GM20431 (cell line): ENCODE measurements around the gene MINK1.
"Not testable (repeated sequence)": the region's sequence is repeated elsewhere in the genome, so short reads cannot be mapped to it uniquely, and the experiment has no call there.

Source experiments
- in situ Hi-C: fragments of 300-500 bp; cut with MseI, MboI; formaldehyde crosslinking; loops from one replicate; pipeline ENCODE4 v1.15.0; 2020; ENCODE audit warnings: low sequenced_read_pairs; ENCODE audit not compliant: unreplicated experiment

MINK1 gene

DNA sequence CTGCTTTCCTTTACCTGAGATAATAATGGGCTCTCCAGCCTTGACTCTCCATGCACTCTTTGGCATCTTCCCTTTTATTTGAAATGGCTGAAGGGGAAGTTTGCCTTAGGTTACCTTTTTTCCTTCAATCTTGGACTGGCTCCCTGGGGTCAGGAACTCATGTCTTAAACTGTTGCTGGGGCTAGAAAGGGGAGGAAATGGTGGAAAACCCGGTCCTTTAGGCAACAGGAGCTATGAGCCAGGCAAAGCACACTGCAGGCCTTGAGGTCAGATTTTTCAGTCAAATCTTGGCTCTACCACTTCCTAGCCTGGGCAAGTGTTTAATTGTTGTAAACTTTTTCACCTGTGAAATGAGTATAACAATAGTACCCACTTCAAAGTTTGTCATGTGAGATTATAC lies 30.2 kb downstream of the MINK1 start:
- in situ Hi-C loops = no loop called here

DNA sequence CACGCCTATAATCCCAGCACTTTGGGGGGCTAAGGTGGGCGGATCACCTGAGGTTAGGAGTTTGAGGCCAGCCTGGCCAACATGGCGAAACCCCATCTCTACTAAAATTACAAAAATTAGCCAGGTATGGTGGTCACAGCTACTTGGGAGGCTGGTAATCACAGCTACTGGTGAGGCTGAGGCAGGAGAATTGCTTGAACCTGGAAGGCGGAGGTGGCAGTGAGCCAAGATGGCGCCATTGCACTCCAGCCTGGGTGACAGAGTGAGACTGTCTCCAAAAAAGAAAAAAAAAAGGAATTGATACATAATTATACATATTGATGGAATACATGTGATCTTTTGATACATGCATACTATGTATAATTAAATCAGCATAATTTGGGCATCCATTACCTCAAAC lies 34.4 kb downstream of the MINK1 start:
- in situ Hi-C loops = not testable (repeated sequence)

DNA sequence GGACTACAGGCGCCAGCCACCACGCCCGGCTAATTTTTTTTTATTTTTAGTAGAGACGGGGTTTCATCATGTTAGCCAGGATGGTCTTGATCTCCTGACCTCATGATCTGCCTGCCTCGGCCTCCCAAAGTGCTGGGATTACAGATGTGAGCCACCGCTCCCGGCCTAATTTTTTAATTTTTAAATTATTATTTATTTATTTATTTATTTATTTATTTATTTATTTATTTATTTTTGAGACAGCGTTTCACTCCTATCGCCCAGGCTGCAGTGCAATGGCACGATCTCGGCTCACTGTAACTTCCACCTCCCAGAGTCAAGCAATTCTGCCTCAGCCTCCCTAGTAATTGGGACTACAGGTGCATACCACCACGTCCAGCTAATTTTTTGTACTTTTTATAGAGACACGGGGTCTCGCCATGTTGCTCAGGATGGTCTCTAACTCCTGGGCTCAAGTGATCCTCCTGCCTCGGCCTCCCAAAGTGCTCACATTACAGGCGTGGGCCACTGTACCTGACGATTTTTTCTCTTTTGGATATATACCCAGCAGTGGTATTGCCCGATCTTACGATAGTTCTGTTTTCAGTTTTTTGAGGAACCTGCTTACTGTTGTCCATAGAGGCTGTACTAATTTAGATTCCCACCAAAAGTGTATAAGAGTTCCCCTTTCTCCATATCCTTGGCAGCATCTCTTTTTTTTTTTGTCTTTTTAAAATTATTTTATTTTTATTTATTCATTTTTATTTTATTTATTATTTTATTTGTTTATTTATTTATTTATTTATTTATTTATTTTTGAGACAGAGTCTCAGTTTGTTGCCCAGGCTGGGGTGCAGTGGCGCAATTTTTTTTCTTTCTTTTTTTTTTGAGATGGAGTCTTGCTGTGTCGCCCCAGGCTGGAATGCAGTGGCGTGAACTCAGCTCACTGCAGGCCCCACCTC lies 36.2 kb downstream of the MINK1 start:
- in situ Hi-C loops = not testable (repeated sequence)

DNA sequence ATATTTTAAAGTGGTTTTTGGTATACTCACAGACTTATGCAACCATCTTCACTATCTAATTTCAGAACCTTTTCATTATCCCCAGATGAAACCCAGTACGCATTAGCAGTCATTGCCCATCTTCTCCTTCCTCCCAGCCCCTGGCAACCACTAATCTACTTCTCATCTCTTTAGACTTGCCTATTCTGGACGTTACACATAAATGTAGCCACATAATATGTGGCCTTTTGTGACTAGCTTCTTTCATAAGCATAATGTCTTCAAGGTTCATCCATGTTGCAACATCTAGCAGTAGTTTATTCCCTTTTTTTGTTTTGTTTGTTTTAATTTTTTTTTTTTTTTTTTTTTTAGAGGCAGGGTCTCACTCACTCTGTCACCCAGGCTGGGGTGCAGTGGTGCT lies 37.7 kb downstream of the MINK1 start:
- in situ Hi-C loops = no loop called here

DNA sequence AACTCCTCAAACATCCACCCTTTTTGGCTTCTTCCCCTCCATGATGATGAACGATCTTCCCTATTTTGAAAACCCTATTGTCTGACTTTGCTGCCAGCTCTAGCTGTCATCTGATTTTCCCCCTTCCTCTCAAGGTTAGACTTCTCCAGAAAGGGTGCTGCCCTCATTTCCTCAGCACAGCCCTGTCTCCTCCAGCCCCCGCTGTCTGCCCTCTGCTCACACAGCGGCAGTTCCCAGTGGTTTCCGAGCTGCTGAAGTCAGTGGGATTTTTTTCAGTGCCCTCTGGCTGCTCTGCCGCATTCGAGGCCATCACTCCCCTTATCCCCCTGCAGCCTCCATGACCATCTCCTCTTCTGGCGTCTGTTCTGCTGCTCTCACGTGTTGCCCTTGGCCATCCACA lies 39.6 kb downstream of the MINK1 start:
- in situ Hi-C loops = no loop called here

DNA sequence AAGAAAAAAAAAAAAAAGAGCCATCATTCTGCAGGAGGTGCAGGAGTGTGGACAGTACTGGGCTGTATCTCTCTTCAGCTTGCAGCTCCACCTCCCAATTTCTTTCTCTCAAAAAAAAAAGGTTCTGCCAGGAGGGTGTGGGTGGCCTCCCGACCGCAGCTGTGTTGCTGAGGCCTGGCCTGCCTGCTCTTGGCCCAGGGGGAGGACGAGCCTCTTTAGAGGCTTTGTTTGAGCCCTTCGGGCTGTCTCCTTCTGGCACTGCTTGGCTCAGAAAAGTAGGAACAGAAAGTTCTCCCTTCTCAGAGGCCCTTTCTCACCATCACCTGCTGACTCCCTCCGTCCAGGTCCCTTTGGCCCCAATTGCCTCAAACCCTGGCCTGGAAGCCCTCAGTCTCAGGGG lies 43.9 kb downstream of the MINK1 start:
- in situ Hi-C loops = no loop called here

DNA sequence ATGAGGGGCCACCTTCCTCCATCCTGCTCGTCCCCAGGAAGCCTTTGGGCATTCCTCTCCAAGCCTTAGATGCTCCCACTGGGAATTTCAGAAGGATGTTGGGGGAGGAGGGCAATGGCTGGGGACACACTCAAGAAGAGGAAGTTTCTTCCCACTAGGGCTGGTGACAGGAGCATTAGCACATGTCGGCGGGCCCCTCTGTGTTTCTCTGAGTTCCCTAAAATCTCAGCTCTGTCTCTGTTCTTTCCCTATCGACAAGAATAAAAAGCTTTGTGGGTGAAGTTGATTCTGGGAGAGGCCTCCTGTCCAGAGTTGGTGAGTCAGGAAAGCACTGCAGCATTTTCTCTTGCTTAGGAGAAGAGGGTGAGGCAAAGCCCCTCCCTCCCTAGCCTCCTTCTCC lies 46.5 kb downstream of the MINK1 start:
- in situ Hi-C loops = no loop called here

DNA sequence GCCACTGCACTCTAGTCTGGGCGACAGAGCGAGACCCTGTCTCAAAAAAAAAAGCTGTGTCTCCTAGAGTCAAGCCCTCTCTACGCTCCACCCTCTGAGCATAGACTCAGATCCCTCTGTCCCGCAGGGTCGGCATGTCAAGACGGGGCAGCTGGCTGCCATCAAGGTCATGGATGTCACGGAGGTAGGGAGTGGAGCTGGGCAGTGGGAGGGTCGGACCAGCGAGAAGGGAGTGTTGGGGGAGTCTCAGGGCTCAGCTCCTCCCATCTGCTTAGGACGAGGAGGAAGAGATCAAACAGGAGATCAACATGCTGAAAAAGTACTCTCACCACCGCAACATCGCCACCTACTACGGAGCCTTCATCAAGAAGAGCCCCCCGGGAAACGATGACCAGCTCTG lies 47.7 kb downstream of the MINK1 start:
- in situ Hi-C loops = loop anchor here (10.0 kb wide), 1 partner anchor 176 kb away; the partner anchor contains the start of gene PELP1

DNA sequence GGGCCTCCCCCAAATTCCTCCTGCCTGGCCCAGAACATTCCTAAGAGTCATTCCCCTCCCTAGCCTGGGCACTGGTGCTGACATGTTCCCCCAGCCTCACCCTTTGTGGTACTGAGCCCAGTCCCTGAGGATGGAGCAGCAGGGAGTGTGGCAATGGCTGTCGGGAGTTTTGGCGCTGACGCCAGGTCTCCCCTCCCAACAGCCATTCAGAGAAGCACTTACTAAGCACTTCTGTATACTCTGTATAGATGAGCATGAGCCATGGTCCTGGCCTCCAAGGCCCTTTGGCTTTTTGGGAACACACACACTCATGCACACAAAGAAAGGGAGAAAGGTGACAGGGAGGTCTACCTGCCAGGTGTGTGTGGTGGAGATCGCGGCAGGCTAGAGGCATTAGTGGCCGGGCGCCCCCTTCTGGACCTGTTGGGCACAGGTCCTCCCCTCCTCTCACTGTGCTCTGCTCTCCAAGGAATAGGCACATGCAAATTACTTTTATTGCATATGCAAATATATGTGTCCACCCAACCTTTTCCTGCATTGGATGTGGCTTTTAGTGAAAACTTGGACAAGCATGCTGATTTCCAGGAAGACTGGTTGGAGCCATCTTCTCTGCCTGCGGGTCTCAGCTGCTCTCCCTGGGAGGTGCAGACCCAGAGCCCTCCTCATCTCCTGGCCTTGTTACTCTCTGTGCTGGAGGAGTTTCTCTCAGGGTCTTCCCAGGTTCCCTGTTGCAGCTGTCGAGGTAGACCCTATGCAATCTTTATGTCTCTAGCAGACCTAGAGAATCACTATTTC lies 48.8 kb downstream of the MINK1 start:
- in situ Hi-C loops = loop anchor here (10.0 kb wide), 1 partner anchor 177 kb away; the partner anchor contains the start of gene PELP1

DNA sequence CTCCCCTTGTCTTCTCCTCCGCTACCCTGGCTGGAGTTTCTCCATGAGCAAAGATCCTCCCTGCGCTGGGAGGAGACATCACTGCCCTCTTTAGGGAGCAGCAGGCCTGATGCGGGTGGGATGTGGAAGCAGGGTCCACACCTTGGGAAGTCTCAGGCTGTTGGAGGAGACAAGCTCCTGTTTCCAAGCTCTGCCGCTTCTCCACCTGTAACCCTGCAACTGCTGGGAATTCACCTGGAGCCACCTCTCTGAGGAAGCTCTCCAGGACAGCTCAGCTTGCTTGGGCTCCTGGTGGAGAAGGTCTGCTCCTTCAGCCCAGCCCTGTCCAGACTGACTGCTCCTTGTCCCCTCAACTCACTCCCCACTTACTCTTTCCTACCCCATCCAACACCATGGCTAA lies 51.3 kb downstream of the MINK1 start:
- in situ Hi-C loops = loop anchor here (10.0 kb wide), 1 partner anchor 180 kb away; the partner anchor contains the start of gene PELP1

DNA sequence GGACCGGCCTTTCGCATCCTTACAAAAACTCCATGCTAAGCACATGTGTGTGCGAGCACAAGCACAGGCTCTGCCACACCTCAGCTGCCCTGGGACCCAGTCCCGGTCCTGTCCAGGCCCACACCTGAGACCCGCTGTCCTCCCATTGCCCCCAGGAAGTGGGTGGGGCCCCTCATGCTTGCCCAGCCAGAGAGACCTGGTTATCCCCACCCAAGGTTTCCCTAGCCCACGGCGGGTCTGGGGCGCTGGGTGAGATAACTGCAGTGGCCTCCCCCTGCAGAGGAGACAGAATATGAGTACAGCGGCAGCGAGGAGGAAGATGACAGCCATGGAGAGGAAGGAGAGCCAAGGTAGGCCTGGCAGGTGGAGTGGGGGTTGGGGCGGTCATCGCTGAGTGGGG lies 53.7 kb downstream of the MINK1 start:
- in situ Hi-C loops = loop anchor here (10.0 kb wide), 1 partner anchor 182 kb away; the partner anchor contains the start of gene PELP1

DNA sequence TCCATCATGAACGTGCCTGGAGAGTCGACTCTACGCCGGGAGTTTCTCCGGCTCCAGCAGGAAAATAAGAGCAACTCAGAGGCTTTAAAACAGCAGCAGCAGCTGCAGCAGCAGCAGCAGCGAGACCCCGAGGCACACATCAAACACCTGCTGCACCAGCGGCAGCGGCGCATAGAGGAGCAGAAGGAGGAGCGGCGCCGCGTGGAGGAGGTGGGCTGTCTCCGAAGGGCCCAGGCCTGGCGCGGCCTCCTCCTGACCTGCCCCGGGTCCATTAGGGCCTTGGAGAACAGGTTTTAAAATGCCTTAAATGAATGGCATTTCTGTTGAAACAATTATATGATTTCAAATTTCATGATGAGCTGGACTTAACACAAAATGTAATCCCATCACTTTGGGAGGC lies 54.4 kb downstream of the MINK1 start:
- in situ Hi-C loops = loop anchor here (10.0 kb wide), 1 partner anchor 183 kb away; the partner anchor contains the start of gene PELP1

DNA sequence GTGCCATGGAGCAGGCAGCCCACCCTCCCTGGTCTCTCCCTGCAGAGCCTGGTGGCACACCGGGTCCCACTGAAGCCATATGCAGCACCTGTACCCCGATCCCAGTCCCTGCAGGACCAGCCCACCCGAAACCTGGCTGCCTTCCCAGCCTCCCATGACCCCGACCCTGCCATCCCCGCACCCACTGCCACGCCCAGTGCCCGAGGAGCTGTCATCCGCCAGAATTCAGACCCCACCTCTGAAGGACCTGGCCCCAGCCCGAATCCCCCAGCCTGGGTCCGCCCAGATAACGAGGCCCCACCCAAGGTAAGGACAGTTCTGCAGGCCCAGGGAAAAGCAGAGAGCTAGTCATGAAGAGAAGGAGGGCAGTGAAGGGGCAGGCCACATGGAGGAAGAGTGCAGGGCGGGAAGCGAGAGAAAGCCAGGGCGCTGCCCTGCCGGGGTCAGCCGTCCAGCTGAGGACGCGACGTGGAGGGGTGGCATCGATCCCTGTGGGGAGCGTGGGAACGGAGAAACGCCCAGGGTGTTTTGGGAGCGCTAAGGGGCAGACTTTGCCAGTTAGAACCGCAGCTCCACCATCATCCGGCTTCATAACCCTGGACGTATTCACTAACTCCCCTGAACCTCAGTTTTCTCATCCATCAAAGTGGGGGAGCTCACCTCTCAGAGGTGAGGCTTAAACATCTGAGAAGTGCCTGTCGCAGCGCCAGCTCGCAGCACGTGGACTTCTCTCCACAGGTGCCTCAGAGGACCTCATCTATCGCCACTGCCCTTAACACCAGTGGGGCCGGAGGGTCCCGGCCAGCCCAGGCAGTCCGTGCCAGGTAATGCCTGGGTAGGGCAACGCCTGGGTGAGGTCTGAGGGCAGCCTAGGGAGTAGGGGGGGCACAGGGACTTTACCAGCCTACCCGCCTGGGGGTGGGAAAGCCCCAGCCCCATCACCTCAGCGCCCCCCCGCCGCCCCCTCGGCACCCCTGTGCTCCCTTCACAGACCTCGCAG lies 58.6 kb downstream of the MINK1 start:
- in situ Hi-C loops = no loop called here

DNA sequence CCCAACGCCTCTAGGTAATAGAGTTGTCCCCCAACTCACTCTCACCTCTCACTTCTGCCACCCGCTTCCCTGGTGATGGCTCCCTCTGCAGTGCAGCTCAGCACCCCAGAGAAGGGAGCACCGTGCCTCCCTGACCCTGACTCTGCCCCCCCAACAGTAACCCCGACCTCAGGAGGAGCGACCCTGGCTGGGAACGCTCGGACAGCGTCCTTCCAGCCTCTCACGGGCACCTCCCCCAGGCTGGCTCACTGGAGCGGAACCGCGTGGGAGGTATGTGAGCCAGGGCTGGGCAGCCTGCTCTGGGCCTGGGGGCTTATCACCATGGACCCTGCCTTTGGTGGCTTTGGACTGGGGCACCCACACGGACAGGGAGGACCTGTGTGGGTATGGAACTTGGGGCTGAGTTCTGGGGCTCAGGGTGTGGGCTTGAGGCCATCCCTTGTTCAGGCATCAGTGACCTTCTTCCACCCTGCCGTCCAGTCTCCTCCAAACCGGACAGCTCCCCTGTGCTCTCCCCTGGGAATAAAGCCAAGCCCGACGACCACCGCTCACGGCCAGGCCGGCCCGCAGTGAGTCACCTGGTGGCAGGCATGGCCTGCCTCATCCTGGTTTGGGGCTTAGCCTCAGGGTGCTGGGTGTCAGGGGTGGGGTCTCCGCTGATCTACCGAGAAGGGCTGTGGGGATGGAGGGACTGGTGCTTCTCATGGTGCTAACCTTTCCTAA lies 59.5 kb downstream of the MINK1 start:
- in situ Hi-C loops = no loop called here

DNA sequence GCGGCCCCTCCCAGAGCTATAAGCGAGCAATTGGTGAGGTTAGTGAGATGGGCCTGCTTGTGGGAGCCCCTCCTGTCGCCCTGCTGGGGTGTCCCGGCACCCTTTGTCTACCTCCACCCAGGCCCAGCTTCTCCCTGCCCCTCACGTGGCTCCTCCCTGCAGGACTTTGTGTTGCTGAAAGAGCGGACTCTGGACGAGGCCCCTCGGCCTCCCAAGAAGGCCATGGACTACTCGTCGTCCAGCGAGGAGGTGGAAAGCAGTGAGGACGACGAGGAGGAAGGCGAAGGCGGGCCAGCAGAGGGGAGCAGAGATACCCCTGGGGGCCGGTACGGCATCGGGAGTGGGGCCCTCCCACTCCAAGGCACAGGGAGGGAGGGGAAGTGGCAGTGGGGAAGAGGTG lies 60.1 kb downstream of the MINK1 start:
- in situ Hi-C loops = no loop called here

DNA sequence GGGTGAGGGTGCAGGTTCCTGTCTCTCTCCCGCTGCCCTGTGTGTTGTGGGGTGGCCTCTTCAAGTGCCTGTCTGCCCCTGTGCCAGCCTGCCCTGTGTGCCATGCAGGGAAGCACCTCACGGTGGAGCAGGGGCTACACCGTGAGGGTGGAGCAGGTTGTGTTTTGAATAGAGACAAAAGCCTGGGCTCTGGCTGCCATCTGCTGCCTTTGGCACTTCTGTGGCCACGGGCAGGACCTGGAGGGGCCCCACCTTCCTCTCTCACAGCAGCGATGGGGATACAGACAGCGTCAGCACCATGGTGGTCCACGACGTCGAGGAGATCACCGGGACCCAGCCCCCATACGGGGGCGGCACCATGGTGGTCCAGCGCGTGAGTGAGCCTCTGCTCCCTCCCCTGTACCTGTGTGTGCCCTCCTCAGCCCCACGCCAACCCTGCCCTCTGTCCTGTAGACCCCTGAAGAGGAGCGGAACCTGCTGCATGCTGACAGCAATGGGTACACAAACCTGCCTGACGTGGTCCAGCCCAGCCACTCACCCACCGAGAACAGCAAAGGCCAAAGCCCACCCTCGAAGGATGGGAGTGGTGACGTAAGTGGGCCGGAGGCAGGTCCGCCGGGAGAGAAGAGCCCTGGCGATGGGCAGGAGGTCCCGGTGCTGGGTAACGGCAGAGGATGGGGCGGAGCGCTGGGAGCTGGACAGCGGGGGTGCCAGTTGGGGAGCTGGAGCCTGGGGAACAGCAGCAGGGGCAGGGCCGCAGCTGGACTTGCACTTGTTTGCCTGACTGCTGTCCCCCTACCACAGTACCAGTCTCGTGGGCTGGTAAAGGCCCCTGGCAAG lies 60.8 kb downstream of the MINK1 start:
- in situ Hi-C loops = no loop called here

DNA sequence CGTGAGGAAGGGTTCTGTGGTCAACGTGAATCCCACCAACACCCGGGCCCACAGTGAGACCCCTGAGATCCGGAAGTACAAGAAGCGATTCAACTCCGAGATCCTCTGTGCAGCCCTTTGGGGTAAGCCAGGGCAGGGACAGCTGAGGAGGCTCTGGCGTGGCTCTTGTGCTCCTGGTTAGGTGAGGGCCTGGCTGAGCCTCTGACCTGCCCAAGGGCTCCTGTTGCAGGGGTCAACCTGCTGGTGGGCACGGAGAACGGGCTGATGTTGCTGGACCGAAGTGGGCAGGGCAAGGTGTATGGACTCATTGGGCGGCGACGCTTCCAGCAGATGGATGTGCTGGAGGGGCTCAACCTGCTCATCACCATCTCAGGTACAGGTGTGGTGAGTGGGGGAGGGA lies 62.0 kb downstream of the MINK1 start:
- in situ Hi-C loops = no loop called here

DNA sequence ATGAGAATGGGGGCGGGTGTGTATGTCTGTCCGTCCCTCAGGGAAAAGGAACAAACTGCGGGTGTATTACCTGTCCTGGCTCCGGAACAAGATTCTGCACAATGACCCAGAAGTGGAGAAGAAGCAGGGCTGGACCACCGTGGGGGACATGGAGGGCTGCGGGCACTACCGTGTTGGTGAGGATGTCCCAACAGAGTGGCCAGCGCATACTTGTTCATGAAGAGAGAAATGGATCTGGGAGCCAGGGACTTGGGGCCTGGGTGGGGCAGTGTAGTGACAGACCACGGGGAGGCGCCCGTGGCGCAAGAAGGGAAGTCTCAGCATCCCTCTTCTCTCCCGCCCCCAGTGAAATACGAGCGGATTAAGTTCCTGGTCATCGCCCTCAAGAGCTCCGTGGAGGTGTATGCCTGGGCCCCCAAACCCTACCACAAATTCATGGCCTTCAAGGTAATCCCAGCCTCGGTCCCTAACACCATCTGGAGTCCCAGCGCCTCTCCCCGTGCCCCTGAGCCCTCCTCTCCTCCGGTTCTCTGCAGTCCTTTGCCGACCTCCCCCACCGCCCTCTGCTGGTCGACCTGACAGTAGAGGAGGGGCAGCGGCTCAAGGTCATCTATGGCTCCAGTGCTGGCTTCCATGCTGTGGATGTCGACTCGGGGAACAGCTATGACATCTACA lies 62.7 kb downstream of the MINK1 start:
- in situ Hi-C loops = no loop called here
